CD4-positive, alpha-beta T cell treated with Interleukin-2 at 100 ng/mL for 4 hours (primary cell): Measurements from ENCODE around the gene SLC28A1.
"Not testable (repeated sequence)": the region's sequence is repeated elsewhere in the genome, so short reads cannot be mapped to it uniquely, and the experiment has no call there.

Source experiments
- DNase-seq: peaks from one replicate; pipeline ENCODE4 v3.0.0-alpha.2; 2020; ENCODE audit warnings: low spot score

The SLC28A1 gene

DNA sequence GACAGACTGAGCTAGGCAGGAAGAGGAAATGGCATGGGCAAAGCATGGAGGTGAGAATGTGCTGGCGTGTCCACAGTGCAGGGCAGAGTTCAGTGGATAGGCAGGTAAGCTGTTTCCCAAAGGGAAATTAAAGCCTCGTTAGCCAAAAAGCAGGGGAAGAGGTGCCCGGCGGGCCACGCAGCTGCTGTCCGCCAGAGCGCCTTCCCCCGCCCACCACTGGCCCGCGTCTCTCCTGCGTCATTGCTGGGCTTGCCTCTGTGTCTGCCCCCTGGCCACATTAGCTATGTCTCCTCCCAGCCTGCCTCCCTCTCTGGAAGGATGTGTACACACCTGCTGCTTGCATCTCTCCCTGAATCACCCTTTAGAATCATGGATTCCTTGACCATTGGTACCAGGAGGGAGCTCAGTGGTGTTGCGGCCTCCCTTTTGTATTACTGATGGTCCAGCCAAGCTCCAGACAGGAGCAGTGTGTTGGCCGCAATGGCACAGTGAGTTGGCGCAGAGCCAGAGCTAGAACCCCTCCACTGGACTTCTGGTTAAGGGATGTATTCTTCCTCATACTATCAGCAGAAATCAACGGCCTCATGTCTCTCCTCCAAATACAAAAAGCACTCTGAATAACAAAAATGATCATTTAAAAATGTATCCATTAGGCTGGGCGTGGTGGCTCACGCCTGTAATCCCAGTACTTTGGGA, 26.6 kb downstream of the SLC28A1 start:
- DNase-seq: no peak

DNA sequence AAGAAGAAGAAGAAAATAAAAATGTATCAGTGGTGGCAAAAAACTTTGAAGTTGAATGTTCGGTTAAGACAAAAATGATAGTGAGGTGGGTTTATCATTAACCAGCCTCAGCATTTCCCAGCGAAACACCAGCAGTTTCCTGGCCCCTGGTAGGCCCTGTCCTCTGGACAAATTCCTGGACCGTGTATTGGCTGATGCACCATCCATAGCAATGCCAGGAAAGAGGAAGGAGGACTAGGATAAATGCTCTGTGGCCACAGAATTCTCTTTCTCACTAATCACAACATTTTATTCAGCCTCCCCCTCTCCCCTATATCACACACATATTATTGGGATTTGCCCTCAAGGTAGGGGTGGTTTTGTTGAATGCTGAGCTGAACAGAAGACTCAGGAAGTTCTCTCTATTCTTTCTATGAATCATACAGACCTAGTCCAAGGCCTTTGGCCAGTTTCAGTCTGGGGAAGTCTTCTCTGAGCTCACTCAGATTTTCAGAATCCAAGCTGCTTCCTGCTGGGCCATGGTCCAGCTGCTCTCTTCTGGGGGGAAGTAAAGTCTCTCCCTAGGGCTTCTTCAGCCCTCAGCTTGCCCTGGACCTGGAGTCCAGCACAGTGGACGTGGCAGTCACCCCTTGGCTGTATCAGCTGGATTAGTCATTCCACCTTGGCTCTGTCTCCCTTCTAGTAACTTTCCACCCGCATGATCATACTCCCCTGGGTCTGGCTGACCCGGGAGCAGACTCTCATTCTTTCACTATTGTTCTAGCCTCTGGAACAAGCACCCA, 27.6 kb downstream of the SLC28A1 start:
- no peak for DNase-seq

DNA sequence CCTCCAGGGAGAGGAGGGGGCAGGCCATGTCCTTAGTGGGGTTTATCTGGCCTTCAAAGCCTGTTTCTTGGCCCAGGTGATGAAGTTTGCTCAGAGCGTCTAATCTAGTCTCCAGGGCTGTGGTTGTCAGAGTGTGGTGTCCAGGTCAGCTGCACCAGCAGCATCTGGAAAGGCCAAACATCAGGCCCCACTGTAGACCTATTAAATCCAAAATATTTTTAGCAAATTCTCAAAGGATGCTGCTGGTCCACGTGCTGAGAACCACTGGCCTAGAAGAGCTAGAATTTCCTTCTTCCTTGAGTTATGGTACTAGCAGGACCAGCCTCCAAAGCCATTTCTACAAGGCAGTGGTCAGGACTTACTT, 28.9 kb downstream of the SLC28A1 start:
- no peak for DNase-seq

DNA sequence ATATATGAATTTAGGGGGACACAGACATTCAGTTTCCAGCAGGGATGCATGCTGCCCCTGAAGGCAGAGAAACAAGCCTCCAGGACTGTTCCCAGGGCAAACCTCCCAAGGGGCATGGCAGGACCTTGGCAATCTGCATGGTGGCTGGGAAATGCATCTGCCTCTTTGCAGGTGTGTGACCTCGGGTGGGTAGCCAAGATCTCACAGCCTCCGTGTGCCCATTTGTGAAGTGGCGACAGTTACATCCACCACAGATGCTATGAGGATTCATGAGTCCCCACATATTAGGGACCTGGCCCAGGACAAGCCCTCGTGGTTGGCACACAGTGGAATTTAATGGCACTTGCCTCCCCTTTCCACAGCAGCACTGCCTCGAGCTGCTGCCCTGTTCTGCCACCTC, 29.9 kb downstream of the SLC28A1 start:
- no peak for DNase-seq

DNA sequence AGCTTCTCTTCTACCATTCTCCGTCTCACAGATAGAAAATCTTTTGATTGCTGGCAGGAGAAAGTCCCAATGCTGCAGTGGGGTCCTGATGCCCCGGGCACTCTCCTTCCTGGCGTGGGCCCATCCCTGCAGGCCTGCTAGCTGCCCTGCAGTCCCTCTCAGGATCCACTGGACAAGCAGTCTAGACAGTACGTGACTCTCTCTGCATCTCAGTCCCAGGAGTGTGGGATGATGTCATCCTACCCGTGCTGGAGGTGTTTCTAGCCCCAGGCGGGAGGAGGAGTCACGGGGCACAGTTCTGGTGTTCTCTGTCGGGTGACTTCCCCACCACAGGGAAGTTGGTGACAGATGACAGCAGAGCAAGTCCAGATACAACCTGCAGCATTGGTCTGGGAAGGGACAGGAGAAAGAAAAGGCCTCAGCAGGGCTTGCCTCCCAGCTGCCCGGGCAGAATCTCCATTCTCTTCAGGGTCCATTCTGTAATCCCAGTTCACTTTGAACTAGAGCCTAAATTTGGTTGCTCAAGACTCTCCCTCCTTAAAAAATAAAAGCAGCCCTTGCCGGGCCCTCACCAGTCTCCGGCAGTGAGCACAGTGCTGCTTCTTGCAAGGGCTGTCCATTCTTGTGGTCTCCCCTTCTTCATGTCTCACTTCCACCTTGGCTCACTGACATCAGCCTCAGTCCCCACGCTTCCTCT, 30.6 kb downstream of the SLC28A1 start:
- peak; percentile 2 for DNase-seq

DNA sequence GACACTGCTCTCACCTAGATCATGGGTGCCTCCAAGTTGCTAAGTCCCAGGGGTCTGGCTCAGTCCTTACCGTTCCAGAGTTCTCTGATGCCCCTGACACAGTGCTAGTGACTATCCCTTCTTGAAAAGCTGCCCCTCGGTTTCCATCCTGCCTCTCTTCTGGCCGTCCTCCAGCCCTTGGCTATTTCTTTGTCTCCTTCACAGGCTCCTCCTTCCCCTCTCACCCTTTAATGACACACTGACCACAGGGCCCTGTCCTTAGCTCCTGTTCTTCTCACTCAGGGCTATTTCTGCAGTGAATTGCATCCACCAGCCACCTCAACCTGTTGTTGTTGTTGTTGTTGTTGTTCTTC, 31.1 kb downstream of the SLC28A1 start:
- no peak for DNase-seq

DNA sequence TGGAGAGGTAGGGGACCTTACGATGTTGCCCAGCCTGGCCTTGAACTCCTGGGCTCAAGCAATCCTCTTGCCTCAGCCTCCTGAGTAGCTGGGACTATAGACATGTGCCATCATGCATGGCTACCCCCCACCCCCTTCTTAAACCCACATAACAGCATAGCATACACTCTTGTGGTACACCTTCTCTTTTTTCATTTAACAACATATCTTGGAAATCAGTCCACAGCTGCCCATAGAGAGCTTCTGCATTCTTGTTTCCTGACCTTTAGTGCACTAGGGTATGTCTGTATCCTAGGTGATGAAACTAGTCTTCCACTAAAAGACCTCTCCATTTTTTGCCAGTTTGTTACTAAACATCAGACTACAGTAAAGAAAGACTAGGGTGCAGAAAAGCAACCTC, 33.0 kb downstream of the SLC28A1 start:
- no peak for DNase-seq

DNA sequence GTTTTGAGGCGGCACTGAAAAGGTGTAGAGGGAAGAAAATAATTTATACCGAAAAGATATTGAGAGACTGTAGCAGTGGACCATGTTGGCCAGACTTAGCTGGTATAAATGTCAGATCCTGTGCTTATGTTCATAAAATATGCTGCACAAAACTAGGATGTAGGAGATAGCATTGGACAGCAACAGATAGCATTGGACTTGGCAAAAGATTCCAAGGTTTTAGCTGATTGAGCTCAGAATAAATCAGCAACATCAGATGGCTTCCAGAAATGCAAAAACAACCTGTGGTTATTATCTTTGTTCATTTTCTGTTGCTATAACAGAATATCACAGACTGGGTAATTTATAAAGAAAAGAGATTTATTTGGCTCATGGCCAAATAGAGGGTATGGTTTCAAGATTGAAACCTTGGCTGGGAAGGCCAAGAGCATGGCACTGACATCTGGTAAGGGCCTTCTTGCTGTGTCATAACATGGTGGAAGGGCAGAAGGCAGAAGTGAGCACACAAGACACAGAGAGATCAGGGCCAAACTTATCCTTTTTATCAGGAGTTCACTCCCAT, 34.7 kb downstream of the SLC28A1 start:
- no peak for DNase-seq

DNA sequence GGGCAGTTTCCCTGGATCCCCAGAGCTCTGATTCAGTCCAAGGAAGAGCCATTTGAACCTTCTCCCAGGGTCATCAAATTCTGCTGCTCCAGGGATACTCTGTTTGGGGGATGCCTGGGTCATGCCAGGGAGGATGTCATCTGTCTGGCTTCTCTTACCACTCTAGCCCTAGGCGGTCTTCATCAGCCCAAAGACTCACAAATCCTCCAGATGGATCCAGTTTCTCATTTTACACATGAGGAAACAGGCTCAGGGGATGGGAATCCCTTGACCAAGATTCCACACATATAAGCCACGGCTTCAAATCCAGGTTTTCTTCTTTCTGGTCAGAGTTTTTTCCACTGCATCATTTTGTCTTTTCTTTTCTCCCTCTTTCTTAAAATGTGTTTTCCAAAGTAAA, 36.7 kb downstream of the SLC28A1 start:
- DNase-seq: no peak

DNA sequence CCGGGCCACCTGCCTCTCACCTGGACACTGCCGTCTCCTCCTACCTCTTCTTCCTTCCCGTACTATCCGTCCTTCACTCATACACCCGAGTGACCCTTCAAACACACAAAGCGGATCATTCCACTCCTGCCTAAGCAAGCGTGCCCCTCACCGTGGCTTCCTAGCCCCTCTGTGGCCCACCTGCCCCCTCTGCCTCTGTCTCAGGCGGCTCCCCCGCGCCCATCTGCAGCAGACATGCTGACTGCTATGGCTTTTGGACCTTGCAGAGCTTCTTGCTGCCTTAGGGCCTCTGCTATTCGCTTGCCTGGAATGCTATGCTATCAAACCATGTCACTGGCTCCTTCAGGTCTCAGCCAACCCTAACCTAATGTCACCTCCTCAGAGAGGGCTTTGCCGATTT, 38.1 kb downstream of the SLC28A1 start:
- DNase-seq: no peak

DNA sequence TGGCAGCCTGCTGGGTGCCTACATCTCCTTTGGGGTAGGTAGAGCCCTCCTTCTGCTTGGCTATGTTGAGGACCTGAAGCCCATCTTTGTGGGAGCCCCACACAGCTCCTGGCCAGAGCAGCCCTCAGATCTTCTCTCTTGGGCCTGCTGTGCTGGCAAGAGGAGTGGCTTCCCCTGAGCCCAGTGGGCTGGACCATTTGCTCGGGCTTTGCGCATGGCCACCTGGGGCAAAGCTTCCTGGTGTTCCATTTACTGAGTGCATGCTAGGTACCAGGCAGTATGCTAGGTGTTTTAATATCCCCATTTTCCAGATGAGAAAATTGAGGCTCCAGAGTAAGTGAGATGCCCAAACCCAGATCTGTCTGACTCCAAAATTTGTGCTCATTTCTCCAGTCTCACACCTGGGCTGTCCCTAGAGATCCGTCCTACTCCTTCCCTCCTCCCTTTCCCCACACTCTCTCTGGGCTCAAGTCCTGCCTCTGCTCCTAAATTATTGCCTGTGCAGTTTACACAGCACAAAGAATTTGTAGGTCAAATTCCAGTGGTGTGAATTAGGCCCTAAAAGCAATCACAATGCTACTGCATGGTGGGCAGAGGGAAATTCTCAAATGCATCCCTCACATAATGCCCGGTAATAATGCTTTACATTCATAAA, 39.7 kb downstream of the SLC28A1 start:
- no peak for DNase-seq

DNA sequence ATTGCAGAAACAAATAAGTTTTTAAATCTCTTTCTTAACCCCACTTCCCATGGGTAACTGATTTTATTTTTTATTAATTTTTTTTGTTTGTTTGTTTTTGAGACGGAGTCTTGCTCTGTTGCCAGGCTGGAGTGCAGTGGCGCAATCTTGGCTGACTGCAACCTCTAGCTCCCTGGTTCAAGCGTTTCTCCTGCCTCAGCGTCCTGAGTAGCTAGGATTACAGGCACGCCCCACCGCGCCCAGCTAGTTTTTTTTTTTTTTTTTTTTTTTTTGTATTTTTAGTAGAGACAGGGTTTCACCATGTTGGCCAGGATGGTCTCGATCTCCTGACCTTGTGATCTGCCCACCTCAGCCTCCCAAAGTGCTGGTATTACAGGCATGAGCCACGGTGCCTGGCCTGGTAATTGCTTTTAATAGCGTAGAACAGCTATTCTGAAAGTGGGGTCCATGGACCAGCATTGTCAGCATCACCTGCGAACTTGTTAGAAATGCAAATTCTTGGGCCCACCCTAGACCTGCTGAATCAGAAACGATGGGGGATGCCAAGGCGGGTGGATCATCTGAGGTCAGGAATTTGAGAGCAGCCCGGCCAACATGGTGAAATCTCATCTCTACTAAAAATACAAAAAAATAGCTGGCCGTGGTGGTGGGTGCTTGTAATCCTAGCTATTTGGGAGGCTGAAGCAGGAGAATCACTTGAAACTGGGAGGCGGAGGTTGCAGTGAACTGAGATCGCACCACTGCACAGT, 40.5 kb downstream of the SLC28A1 start:
- DNase-seq: not testable (repeated sequence)

DNA sequence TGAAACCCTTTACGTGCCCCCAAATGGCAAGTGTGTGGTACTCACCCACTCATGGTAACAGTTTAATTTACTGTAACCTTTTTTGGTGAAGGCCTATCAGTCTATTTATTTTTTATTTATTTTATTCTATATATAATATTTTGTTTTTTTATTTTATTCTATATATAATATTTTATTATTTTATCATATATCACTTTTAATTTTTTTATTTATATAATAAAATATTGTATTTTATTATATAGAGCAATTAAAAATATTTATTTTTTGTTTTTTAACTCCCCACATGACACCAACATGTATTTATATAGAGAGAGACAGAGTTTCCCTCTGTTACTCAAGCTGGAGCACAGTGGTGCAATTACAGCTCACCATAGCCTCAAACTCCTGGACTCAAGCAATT, 41.4 kb downstream of the SLC28A1 start:
- DNase-seq: no peak

DNA sequence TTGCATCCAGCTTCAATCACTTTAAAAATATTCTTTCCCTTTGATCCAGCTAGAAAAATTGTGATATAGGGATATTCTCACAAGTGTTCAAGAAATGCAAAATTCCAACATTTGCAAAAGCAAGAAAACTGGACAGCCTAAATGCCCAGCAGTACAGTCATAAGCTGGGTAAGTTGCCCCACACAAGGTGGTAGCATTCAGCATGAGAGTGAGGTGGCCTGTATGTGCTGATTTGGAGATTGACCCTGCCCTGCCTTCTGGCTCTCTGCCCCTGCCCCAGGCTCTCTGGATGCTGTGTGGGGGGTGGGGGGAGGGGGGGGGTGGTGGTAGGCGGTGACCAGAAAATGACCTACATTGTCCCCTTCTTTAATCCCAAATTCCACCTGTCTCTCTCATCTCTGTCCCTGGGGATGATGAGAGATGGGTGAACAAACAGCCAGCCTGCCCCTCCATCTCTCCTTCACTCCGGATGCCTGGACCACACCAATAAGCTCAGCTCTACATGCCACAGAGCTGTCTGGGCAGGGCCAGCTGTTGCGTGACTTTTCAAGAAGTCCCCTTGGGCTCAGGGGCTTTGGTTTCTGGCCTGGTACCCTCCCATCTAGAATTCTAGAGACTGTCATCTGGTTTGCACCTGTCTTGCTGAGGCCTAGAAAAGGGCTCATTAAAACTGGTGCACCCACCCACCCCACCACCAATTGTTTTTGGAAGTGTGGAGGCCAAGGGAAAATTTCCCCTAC, 42.2 kb downstream of the SLC28A1 start:
- DNase-seq: no peak

DNA sequence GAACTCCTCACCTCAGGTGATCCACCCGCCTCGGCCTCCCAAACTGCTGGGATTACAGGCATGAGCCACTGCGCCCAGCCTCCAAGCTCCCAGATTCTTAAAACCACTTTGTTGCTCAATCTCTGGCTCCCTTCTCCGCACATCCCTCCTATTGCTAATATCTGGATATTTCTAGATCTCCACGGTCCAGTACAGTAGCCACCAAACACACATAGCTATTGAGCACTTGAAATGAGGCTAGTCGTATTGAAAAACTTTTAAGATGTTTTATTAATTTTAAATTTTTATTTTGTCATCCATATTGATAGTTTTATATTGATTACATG, 44.3 kb downstream of the SLC28A1 start:
- no peak for DNase-seq

DNA sequence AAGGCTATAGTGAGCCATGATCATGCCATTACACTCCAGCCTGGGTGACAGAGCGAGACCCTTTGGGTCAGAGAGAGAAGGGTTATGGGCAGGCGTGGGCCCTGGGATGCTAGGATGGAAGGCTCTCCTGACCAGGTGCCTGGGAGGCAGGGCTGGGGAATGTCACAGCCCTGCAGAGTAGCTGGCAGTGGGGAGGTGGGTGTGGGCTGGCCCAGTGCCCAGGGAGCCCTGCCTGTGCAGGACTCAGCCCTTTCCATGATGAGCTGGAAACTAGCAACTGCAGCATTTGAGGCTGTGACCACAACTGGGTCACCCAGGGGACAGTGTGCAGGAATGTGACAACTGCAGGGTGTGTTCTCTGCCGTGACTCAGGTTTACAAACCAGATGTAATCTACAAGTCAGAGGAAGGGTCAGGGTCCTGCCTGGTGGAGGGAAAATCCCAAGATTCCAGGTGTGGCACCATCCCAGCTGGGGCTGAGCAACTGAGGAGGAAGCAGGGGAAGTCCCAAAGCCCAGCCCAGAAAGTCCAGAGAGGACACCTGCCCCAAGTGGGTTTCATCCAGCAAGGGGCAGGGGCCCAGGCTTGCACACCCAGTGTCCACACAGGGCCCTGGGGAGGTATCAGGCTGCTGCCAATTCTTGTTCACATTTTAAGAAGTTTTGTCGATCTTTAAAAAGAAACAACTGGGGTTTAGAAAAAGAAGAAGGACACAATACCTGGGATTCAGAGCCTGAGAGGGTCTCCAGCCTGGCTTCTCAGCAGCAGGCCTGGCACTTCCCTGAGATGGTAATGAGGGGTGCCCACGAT, 45.5 kb downstream of the SLC28A1 start:
- no peak for DNase-seq

DNA sequence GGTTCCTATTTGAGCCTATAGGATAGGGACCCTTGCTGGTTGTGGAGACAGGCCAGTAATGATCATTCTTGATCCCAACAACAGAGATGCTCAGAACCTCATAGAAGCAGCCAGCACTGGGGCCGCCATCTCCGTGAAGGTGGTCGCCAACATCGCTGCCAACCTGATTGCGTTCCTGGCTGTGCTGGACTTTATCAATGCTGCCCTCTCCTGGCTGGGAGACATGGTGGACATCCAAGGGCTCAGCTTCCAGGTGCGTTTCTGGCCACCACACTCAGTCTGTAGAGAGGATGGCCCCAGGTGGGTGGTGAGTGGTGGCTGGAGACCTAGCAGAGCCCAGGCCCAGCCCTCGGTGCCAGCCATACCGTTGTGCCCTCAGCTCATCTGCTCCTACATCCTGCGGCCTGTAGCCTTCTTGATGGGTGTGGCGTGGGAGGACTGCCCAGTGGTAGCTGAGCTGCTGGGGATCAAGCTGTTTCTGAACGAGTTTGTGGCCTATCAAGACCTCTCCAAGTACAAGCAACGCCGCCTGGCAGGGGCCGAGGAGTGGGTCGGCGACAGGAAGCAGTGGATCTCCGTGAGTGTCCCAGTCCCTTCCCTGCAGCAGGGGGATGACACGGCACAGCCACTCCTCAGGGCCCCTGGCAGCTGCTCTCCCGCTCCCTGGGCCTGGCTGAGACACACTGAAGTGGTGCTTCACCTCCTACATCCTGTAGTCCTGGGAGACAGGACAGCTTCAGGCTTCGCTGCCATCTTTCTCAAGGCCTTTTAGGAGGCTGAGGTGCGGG, 50.7 kb downstream of the SLC28A1 start:
- DNase-seq: no peak

DNA sequence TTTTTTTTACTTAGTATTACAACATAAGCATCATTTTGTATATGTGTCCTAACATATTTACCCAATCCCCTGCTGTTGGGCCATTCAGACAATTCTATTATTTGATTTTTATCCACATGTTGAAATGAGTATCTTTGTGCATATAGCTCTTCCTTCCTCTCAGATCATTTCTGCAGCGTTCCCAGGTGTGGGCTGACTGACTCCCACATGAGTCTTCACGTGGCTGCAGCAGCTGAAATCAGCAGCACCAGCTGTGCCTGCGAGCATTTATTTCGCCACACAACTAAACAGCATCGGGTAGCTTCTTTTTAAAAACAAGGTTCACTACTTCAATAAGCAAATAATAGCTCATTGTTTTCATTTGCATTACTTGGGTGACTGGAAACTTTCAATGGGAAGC, 52.7 kb downstream of the SLC28A1 start:
- DNase-seq: no peak

DNA sequence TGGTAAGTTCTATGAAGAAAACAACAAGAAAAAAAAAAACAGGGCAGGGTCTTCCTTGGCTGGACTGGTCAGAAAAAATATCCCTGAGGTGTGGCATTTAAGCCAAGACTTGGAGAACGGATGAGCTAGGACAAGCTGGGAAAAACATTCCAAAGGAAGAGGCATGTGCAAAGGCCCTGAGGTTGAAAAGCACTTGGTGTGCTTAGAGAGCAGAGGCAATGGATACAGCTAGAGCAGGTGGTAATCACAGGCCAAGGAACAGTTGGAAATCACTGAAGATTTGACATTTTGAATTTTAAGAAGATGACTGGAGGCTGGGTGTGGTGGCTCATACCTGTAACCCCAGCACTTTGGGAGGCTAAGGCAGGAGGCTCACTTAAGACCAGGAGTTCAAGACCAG, 54.3 kb downstream of the SLC28A1 start:
- no peak for DNase-seq

DNA sequence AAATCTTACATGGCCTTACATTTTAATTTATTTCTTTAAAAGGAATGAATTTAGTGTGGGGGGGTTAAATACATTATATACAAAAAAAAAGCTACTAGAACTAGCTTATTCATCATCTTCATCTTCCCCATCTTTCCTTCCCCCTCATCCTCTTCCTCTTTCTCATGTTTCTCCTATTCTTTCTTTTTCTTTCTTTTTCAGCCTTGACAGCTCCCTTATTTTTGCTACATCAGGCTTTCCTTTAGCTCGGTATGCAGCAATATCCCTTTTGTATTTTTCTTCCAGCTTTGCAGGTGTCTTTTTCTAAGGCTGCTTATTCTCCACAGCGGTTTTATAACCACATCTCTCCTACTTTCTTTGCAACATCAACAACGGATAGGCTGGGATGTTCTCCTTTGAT, 55.9 kb downstream of the SLC28A1 start:
- DNase-seq: no peak
